Kidney tubule cell (primary cell): Measurements from ENCODE around the gene CAMK1D.

Source experiments
- DNase-seq: peaks from one replicate; pipeline ENCODE4 v3.0.0-alpha.2; 2018; ENCODE audit warnings: low spot score

Gene CAMK1D

GRCh38 chr10:12403119-12403518 is 53.8 kb downstream of the CAMK1D start:
- no peak for DNase-seq

GRCh38 chr10:12405342-12406320 is 56.3 kb downstream of the CAMK1D start:
- DNase-seq, result no peak

- no peak for DNase-seq
These were observed 57.5 kb downstream of the CAMK1D start for GRCh38 chr10:12406764-12407400.

- DNase-seq, result no peak
These were observed 59.1 kb downstream of the CAMK1D start for GRCh38 chr10:12408472-12408871.

GRCh38 chr10:12409161-12409560 is 59.8 kb downstream of the CAMK1D start:
- DNase-seq, result no peak

- DNase-seq, result no peak
These were observed 60.3 kb downstream of the CAMK1D start for GRCh38 chr10:12409613-12410012.

GRCh38 chr10:12412666-12413368 is 63.5 kb downstream of the CAMK1D start:
- no peak for DNase-seq

- no peak for DNase-seq
These were observed 64.0 kb downstream of the CAMK1D start for GRCh38 chr10:12413369-12413711.

GRCh38 chr10:12414278-12414989 is 65.1 kb downstream of the CAMK1D start:
- no peak for DNase-seq

GRCh38 chr10:12416344-12417050 is 67.2 kb downstream of the CAMK1D start:
- no peak for DNase-seq

GRCh38 chr10:12417331-12417730 is 68.0 kb downstream of the CAMK1D start:
- DNase-seq, result no peak

- no peak for DNase-seq
These were observed 68.7 kb downstream of the CAMK1D start for GRCh38 chr10:12418000-12418399.

GRCh38 chr10:12418725-12419261 is 69.4 kb downstream of the CAMK1D start:
- peak; percentile 6 for DNase-seq

GRCh38 chr10:12419262-12419847 is 70.0 kb downstream of the CAMK1D start:
- peak; percentile 96 for DNase-seq

- DNase-seq, result no peak
These were observed 71.3 kb downstream of the CAMK1D start for GRCh38 chr10:12420530-12421120.

- no peak for DNase-seq
These were observed 72.8 kb downstream of the CAMK1D start for GRCh38 chr10:12422189-12422588.

- no peak for DNase-seq
These were observed 74.5 kb downstream of the CAMK1D start for GRCh38 chr10:12423896-12424295.

- DNase-seq, result no peak
These were observed 77.9 kb downstream of the CAMK1D start for GRCh38 chr10:12427276-12427675.

- no peak for DNase-seq
These were observed 79.2 kb downstream of the CAMK1D start for GRCh38 chr10:12428447-12429135.
